ENCODE results near the gene TNFAIP8L1. TPM values are rescaled to one million over a fixed set of nuclear protein-coding genes. Genes with fewer than 3 reads are reported as not detected.

The TNFAIP8L1 gene
- total and polyA plus RNA-seq, 12 donors: 2.5 to 13.4 (median 6.1) TPM

DNA sequence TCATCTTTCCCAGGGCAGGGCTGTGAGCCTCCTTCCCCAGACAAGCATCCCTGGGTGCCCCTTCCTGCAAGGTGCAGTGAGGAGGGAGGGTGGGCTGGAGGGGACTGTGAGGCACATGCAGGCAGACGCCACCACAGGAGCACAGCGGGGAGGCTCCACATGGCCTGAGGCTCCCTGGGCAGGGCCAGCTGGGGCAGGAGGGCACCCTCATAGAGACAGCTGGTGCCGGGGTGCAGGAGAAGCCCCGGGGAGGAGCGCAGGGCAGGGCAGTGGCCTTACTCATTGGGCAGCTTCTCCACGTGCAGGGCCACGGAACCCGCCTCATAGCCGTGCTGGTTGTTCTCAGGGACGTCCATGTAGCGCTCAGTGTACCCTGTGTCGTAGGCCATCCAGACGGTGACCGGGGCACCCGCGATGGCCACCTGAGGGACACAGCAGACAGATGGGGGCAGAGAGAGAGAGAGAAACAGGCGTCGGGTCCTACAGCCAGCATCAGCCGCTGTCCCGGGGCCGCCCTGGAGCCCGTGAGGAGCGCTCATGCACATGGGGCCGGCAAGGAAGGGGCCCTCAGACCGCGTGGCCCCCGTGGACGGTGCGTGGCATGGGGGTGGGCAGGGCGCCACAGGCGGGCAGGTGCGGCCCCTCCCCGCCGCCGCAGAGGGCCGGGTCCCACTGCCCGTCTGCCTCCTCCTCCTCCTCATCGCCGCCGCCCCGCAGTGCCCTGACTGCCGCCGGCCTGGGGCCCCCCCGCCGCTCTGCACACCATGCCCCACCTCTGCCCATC, 43.3 kb downstream of the TNFAIP8L1 start:
- no peak for ATAC-seq
- H3K27me3 ChIP-seq: no peaks in the 10 kb centered on the region
- 96% methylated on average over 38 to 45 of the region's 45 CpGs for WGBS, 2 donors
- H3K36me3 ChIP-seq: peaks cover 7 to 98% (median 72%) of the 10 kb centered on the region in 9 donors
- no peak for DNase-seq
- H3K27ac ChIP-seq: no peak overlapping the region
- TF ChIP-seq, protein P1, sequence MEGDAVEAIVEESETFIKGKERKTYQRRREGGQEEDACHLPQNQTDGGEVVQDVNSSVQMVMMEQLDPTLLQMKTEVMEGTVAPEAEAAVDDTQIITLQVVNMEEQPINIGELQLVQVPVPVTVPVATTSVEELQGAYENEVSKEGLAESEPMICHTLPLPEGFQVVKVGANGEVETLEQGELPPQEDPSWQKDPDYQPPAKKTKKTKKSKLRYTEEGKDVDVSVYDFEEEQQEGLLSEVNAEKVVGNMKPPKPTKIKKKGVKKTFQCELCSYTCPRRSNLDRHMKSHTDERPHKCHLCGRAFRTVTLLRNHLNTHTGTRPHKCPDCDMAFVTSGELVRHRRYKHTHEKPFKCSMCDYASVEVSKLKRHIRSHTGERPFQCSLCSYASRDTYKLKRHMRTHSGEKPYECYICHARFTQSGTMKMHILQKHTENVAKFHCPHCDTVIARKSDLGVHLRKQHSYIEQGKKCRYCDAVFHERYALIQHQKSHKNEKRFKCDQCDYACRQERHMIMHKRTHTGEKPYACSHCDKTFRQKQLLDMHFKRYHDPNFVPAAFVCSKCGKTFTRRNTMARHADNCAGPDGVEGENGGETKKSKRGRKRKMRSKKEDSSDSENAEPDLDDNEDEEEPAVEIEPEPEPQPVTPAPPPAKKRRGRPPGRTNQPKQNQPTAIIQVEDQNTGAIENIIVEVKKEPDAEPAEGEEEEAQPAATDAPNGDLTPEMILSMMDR (IDR thresholded peaks at IDR 0.05): no peak
- intact Hi-C loops (cut with DNase I): no loop called here
- H3K9me3 ChIP-seq: no peaks in the 10 kb centered on the region
- H3K4me3 ChIP-seq: no peak overlapping the region
- H3K4me1 ChIP-seq: peaks cover 0 to 5% (median 0%) of the 10 kb centered on the region in 9 donors

GRCh38 chr19:4684312-4685095, 45.2 kb downstream of the TNFAIP8L1 start:
- WGBS, 2 donors: 91 to 92% methylated on average over 28 of the region's 28 CpGs
- peaks cover 7 to 100% (median 76%) of the 10 kb centered on the region in 9 donors for H3K36me3 ChIP-seq
- no peaks in the 10 kb centered on the region for H3K27me3 ChIP-seq
- intact Hi-C loops (cut with DNase I): no loop called here
- no peak overlapping the region for H3K27ac ChIP-seq
- ATAC-seq (no peak), DNase-seq (no peak)
- TF ChIP-seq, protein P1 (IDR thresholded peaks at IDR 0.05): no peak
- no peak overlapping the region for H3K4me3 ChIP-seq
- peaks cover 0 to 5% (median 0%) of the 10 kb centered on the region in 9 donors for H3K4me1 ChIP-seq
- H3K9me3 ChIP-seq: no peaks in the 10 kb centered on the region

DNA sequence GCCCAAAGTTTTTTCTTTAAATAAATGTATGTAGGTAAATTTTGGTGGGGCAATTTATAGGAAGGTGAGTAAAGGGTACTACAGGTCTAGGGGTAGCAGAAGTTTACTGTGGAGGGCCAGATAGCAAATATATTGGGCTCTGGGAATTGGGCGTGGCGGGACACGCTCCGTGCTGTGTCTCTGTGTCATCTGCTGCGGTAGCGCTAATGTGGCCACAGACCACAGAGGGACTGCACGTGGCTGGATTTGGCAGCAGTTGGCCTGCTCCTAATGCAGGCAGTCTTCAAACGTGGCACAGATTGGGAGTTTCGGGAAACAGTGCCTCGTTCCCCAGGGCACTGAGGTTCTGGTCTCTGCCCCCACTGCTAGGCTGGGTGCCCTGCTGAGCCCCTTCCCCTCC, 47.4 kb downstream of the TNFAIP8L1 start:
- 96% methylated on average over 10 of the region's 10 CpGs for WGBS, 2 donors

DNA sequence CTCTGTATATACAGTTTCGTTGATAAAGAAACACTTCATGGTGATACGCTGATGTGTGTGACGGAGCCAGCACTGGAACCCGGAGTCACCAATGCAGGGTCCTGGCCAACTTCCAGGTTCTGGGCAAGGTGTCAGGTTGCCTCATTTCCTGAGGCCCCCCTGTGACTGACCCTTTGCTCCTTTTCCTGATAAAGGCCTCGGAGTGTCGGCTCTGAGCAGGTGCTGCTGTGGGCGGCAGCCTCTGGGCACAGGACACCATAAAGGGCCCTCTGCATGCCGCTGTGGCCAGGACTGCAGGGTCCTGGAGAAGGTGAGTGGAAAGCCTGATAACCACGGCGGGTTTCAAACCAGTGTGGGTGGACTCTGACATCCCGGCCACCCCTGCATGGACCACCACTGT, 48.1 kb downstream of the TNFAIP8L1 start:
- WGBS, 2 donors: 48 to 65% methylated on average over 11 of the region's 11 CpGs
- intact Hi-C loops (cut with DNase I): no loop called here
- DNase-seq (no peak), ATAC-seq (peak in 2 of 8 donors; percentile 9 to 21)
- Histone ChIP-seq H3K27me3 (no peaks in the 10 kb centered on the region), H3K9me3 (no peaks in the 10 kb centered on the region), H3K36me3 (peaks cover 12 to 99% (median 80%) of the 10 kb centered on the region in 9 donors), H3K4me3 (no peak overlapping the region), H3K27ac (no peak overlapping the region), H3K4me1 (peaks cover 0 to 14% (median 0%) of the 10 kb centered on the region in 9 donors)
- TF ChIP-seq, protein P1 (IDR thresholded peaks at IDR 0.05): no peak

More for the DNA sequence above, 47.4 kb downstream of the TNFAIP8L1 start:
- Histone ChIP-seq H3K4me1 (peaks cover 0 to 7% (median 0%) of the 10 kb centered on the region in 9 donors), H3K27ac (no peak overlapping the region), H3K36me3 (peaks cover 12 to 99% (median 78%) of the 10 kb centered on the region in 9 donors), H3K27me3 (no peaks in the 10 kb centered on the region), H3K9me3 (no peaks in the 10 kb centered on the region), H3K4me3 (no peak overlapping the region)
- no peak for DNase-seq
- intact Hi-C loops (cut with DNase I): no loop called here
- no peak for ATAC-seq
- TF ChIP-seq, protein P1 (IDR thresholded peaks at IDR 0.05): no peak

Measured in heart right ventricle (tissue), 16 donors.